SH-SY5Y (cell line): ENCODE results near the gene AASDHPPT.

Source experiments
- GATA2 ChIP-seq: IDR thresholded peaks from 2 replicates; pipeline ENCODE4 v1.6.1; 2011; ENCODE audit warnings: mild to moderate bottlenecking, low read depth, low read length
- GATA3 ChIP-seq: IDR thresholded peaks from 2 replicates; pipeline ENCODE4 v1.6.1; 2011; ENCODE audit warnings: low read depth, mild to moderate bottlenecking, low read length, moderate library complexity

The AASDHPPT gene

GRCh38 chr11:106121570-106122320 lies 44.3 kb downstream of the AASDHPPT start:
- TF ChIP-seq GATA3 (no peak), GATA2 (no peak)

DNA sequence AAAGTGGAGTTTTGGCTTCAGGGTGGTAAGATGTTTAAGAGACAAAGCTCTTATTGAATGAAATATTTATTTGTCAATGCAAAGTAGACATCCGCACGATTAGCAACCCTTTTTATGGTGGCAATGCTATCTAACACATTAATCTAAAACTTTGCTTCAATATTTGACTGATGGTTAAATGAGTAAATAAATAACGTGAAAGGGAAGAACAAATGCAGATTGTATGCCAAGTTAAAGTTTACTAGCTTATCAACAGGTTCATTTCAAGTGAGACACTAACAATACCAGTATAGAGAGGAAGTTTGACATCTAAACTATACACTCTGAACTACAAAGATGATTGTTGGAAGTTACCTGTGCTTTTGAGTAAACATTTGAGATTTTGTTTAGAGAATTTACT lies 50.1 kb downstream of the AASDHPPT start:
- no peak for TF ChIP-seq GATA2
- TF ChIP-seq GATA3, result no peak

- no peak for TF ChIP-seq GATA3
- TF ChIP-seq GATA2, result no peak
Observed at GRCh38 chr11:106128740-106129139, 51.3 kb downstream of the AASDHPPT start.

- TF ChIP-seq GATA2 (no peak), GATA3 (no peak)
Observed at GRCh38 chr11:106131998-106132397, 54.5 kb downstream of the AASDHPPT start.

- TF ChIP-seq GATA2, result no peak
- no peak for TF ChIP-seq GATA3
Observed at GRCh38 chr11:106132582-106133354, 55.3 kb downstream of the AASDHPPT start.

- no peak for TF ChIP-seq GATA3
- no peak for TF ChIP-seq GATA2
Observed at GRCh38 chr11:106133529-106133928, 56.1 kb downstream of the AASDHPPT start.

DNA sequence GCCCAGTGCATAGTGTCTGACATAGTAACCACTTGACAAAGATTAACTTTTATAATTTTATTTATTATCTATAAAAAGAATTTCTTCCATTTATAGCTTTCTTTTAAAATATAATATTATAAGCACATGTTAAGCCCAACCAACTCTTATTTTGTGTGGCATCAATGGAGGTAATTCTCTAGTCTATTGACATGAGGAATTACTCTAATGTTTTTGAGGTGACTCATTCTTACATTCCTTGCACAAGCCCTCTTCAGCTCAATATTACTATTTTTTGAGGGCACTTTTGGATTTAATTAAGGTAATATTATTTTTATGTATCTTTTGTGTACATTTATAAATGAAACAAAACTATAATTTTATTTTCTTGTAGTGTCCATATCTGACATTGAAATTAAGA lies 59.6 kb downstream of the AASDHPPT start:
- no peak for TF ChIP-seq GATA2
- TF ChIP-seq GATA3, result no peak

DNA sequence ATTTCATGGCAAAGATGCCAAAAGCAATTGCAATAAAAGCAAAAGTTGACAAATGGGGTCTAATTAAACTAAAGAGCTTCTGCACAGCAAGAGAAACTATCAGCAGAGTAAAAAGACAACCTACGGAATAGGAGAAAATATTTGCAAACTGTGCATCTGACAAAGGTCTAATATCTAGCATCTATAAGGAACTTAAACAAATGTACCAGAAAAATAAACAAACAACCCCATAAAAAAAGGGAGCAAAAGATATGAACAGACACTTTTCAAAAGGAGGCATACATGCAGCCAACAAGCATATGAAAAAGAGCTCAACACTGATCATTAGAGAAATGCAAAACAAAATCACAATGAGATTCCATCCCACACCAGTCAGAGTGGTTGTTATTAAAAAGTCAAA lies 60.3 kb downstream of the AASDHPPT start:
- TF ChIP-seq GATA3 (no peak), GATA2 (no peak)
